ENCODE data around the gene TTC19. TPM values are rescaled to one million over a fixed set of nuclear protein-coding genes. Genes with fewer than 3 reads are reported as not detected.

TTC19 gene
- total and polyA plus RNA-seq, 2 of the 8 experiments (the other 6 are each of a cell fraction or from before 2014, with no cell fraction given), result 11.8 to 55.0 TPM

- no peaks in the 10 kb centered on the region for H3K9me3 ChIP-seq (ENCODE audit: insufficient read depth in 2 of 2, low read depth in 1 of 2, low read length in 1 of 2)
- H3K23me2 ChIP-seq (ENCODE audit: low read depth, low read length), result no peaks in the 10 kb centered on the region
- H2BK5ac ChIP-seq (ENCODE audit: low read depth, low read length), result no peak overlapping the region
- no peak for DNase-seq (ENCODE audit: low read depth in 1 of 2, low spot score in 2 of 2)
- H3K4me2 ChIP-seq (ENCODE audit: insufficient read depth in 1 of 2, low read depth in 2 of 2, low read length in 2 of 2), result no peak overlapping the region
- H3K4me3 ChIP-seq (ENCODE audit: extremely low read depth in 1 of 4, insufficient read depth in 2 of 4, low read depth in 3 of 4, low read length in 4 of 4), result no peak overlapping the region
- peaks cover 0 to 13% (median 8%) of the 10 kb centered on the region in 4 experiments; a peak in 4 of 8 replicates for H3K36me3 ChIP-seq (ENCODE audit: control insufficient read depth in 2 of 4, insufficient read depth in 4 of 4, low read length in 3 of 4)
- no peaks in the 10 kb centered on the region for H3K79me2 ChIP-seq (ENCODE audit: control insufficient read depth in 1 of 2, insufficient read depth in 2 of 2, low read length in 2 of 2)
- no peak overlapping the region for H2BK20ac ChIP-seq (ENCODE audit: low read length)
- no peak overlapping the region for H2BK15ac ChIP-seq (ENCODE audit: low read length)
- H2BK12ac ChIP-seq (ENCODE audit: low read depth, low read length), result no peak overlapping the region
- H3K4me1 ChIP-seq (replicated peaks in 1 of 4; ENCODE audit: control insufficient read depth in 3 of 4, insufficient read depth in 4 of 4, low read length in 3 of 4), result peaks cover 2 to 11% (median 6%) of the 10 kb centered on the region in 4 experiments; a peak in 5 of 7 replicates
- no peak overlapping the region for H3K14ac ChIP-seq (ENCODE audit: insufficient read length)
- H4K91ac ChIP-seq (replicated peaks; ENCODE audit: insufficient read length, low read length), result no peak overlapping the region
- FAIRE-seq, result no peak
- H3K18ac ChIP-seq (ENCODE audit: extremely low read depth, low read length), result no peak overlapping the region
- H3K4ac ChIP-seq (replicated peaks; ENCODE audit: insufficient read length, low read depth, low read length), result no peak overlapping the region
- ChIA-PET CTCF (ENCODE audit: partially characterized antibody) (no interaction called here), POLR2A (ENCODE audit: partially characterized antibody) (interaction anchor here (0.5 kb wide), 1 partner anchor 23 kb away, joined by 3 read pairs; no protein-coding TSS in a partner anchor)
- H4K8ac ChIP-seq (ENCODE audit: extremely low read depth, insufficient read depth, low read length), result no peak overlapping the region
- H4K20me1 ChIP-seq (replicated peaks in 1 of 2; ENCODE audit: control insufficient read depth in 1 of 2, insufficient read depth in 2 of 2, low read length in 2 of 2), result peaks cover 0 to 2% of the 10 kb centered on the region in 2 experiments
- no peak overlapping the region for H3K9ac ChIP-seq (replicated peaks in 1 of 4; ENCODE audit: extremely low read depth in 1 of 4, low read depth in 3 of 4, low read length in 3 of 4)
- no peak overlapping the region for H3K56ac ChIP-seq (replicated peaks; ENCODE audit: insufficient read length, low read depth, low read length)
- H3K27me3 ChIP-seq (replicated peaks in 1 of 4; ENCODE audit: control insufficient read depth in 3 of 4, extremely low read depth in 1 of 4, insufficient read depth in 3 of 4, low read length in 3 of 4), result no peaks in the 10 kb centered on the region
- H3K27ac ChIP-seq (ENCODE audit: low read depth, low read length), result no peak overlapping the region
- H3K23ac ChIP-seq (ENCODE audit: insufficient read length), result no peak overlapping the region
- no peak overlapping the region for H2AFZ ChIP-seq (ENCODE audit: low read length)
- no peak overlapping the region for H2BK120ac ChIP-seq (replicated peaks; ENCODE audit: low read depth, low read length)
- H4K5ac ChIP-seq (ENCODE audit: insufficient read length, low read depth, low read length), result no peak overlapping the region
- H3K79me1 ChIP-seq (ENCODE audit: low read depth, low read length), result 0 out of 2 replicates have a peak, but pooled peaks cover 3% of the 10 kb centered on the region
- H2AK5ac ChIP-seq (ENCODE audit: low read depth, low read length), result no peak overlapping the region
- TF ChIP-seq POU5F1 (IDR thresholded peaks at IDR 0.05; ENCODE audit: low read depth, low read length) (no peak), SP1 (IDR thresholded peaks at IDR 0.05; ENCODE audit: low read depth, low read length) (no peak)
These were observed 26.6 kb upstream of the TTC19 start for GRCh38 chr17:15973016-15973415.

Measured in H1 (cell line).